Endothelial cell of umbilical vein (primary cell): ENCODE results near the gene PYCR2. TPM values are rescaled to one million over a fixed set of nuclear protein-coding genes. Genes with fewer than 3 reads are reported as not detected.

ENCODE experiments used
- BruUV-seq: library from RNA; stranded (reverse); fragments of 400-500 nt; replicated peaks from 2 replicates; lab custom pipeline; 2021; lab: Mats Ljungman, UMichigan
- CTCF ChIA-PET: fragments of 300-600, 350-600 bp; sonication (Branson Sonifier 250); formaldehyde crosslinking; loops from one replicate; lab custom pipeline; 2021; ENCODE audit warnings: antibody characterized with exemption, inconsistent platforms; lab: Charles Lee
- POLR2A ChIA-PET: fragments of 300-600, 350-600 bp; sonication (Branson Sonifier 250); formaldehyde crosslinking; loops from one replicate; lab custom pipeline; 2021; ENCODE audit warnings: antibody characterized with exemption, inconsistent platforms; lab: Charles Lee
- DNase-seq: peaks from one replicate; pipeline ENCODE4 v3.0.0-alpha.2; 2011; ENCODE audit warnings: low read depth, low spot score
- FAIRE-seq: peaks from 2 replicates; lab custom pipeline; 2011; peaks lifted over from hg19 to GRCh38; lab: Jason Lieb, UNC
- H2AFZ ChIP-seq: 2 replicates; pipeline ENCODE4 v1.6.0; 2012; ENCODE audit warnings: low read depth, low read length, control low read depth, inconsistent platforms
- H3K27ac ChIP-seq: 2 replicates; pipeline ENCODE4 v1.5.1; 2011; ENCODE audit warnings: low read depth, mild to moderate bottlenecking, control low read depth, low read length, moderate library complexity; ENCODE audit not compliant: insufficient read depth
- H3K27me3 ChIP-seq, 2 experiments: 2 replicates each; pipeline versions ENCODE4 v1.6.0 to v1.6.1; 2011; ENCODE audit warnings: low read length in 2 of 2, mixed read lengths in 1 of 2; ENCODE audit not compliant: control insufficient read depth in 2 of 2, insufficient read depth in 2 of 2
- H3K36me3 ChIP-seq, 2 experiments: 2 replicates in 1 of 2; 3 replicates in 1 of 2; pipeline ENCODE4 v1.5.1; 2011; ENCODE audit warnings: low read length in 2 of 2, mild to moderate bottlenecking in 1 of 2, moderate library complexity in 1 of 2; ENCODE audit not compliant: control insufficient read depth in 2 of 2, insufficient read depth in 2 of 2; ENCODE audit errors: extremely low read depth in 1 of 2
- H3K4me1 ChIP-seq: 3 replicates; pipeline ENCODE4 v1.5.1; 2011; ENCODE audit warnings: mild to moderate bottlenecking, low read length; ENCODE audit not compliant: control insufficient read depth, insufficient read depth; ENCODE audit errors: extremely low read depth
- H3K4me2 ChIP-seq: 2 replicates; pipeline ENCODE4 v1.6.1; 2011; ENCODE audit warnings: low read length, control low read depth, mixed read lengths; ENCODE audit not compliant: insufficient read depth
- H3K4me3 ChIP-seq, 3 experiments: fragments of 200-600 bp in 1 of 3; sonication (generic), shearing (Covaris generic) in 1 of 3; replicated peaks in 1 of 3; 2 replicates each; pipeline ENCODE4 v1.5.1; 2011 to 2016; ENCODE audit warnings: control low read depth in 3 of 3, low read length in 3 of 3, mild to moderate bottlenecking in 2 of 3, inconsistent platforms in 1 of 3, low read depth in 1 of 3, moderate library complexity in 1 of 3; ENCODE audit not compliant: insufficient read depth in 1 of 3
- H3K79me2 ChIP-seq: 2 replicates; pipeline ENCODE4 v1.6.0; 2012; ENCODE audit warnings: low read length, inconsistent platforms; ENCODE audit not compliant: control insufficient read depth, insufficient read depth
- H3K9ac ChIP-seq: replicated peaks from 2 replicates; pipeline ENCODE3; 2011; ENCODE audit warnings: low read length, control low read depth; ENCODE audit not compliant: insufficient read depth; ENCODE audit errors: extremely low read depth
- H3K9me1 ChIP-seq: replicated peaks from 3 replicates; pipeline ENCODE4 v1.6.0; 2011; ENCODE audit warnings: mild to moderate bottlenecking, low read length; ENCODE audit not compliant: control insufficient read depth, insufficient read depth; ENCODE audit errors: extremely low read depth
- H3K9me3 ChIP-seq: replicated peaks from 2 replicates; pipeline ENCODE4 v1.5.1; 2012; ENCODE audit warnings: low read length, inconsistent platforms; ENCODE audit not compliant: control insufficient read depth, insufficient read depth
- H4K20me1 ChIP-seq: replicated peaks from 2 replicates; pipeline ENCODE3; 2011; ENCODE audit warnings: mild to moderate bottlenecking, low read length; ENCODE audit not compliant: control insufficient read depth, insufficient read depth; ENCODE audit errors: extremely low read depth
- CTCF ChIP-seq, 2 donors: IDR thresholded peaks; 1 replicate in 1 of 2; 2 replicates in 1 of 2; pipeline ENCODE4 v1.5.1; 2011; ENCODE audit warnings: low read length in 2 of 2, mild to moderate bottlenecking in 2 of 2, moderate library complexity in 2 of 2, control low read depth in 1 of 2, inconsistent platforms in 1 of 2, low read depth in 1 of 2; ENCODE audit not compliant: insufficient read depth in 1 of 2; ENCODE audit errors: extremely low read depth in 1 of 2
- EZH2 ChIP-seq: IDR thresholded peaks from 2 replicates; pipeline ENCODE4 v1.6.1; 2012; ENCODE audit warnings: borderline replicate concordance, low read depth, mild to moderate bottlenecking, moderate library complexity, low read length, inconsistent platforms; ENCODE audit not compliant: severe bottlenecking
- FOS ChIP-seq: IDR thresholded peaks from 2 replicates; pipeline ENCODE4 v1.6.1; 2011; ENCODE audit warnings: mild to moderate bottlenecking, low read length, moderate library complexity, borderline replicate concordance; ENCODE audit not compliant: insufficient read depth
- GATA2 ChIP-seq: IDR thresholded peaks from 2 replicates; pipeline ENCODE4 v1.7.0; 2011; ENCODE audit warnings: low read depth, mild to moderate bottlenecking, moderate library complexity, mixed read lengths, low read length; ENCODE audit not compliant: insufficient read length, insufficient read depth
- JUN ChIP-seq: IDR thresholded peaks from 2 replicates; pipeline ENCODE4 v1.6.1; 2011; ENCODE audit warnings: borderline replicate concordance, low read depth; ENCODE audit not compliant: insufficient read length, insufficient read depth
- MAX ChIP-seq: IDR thresholded peaks from 2 replicates; pipeline ENCODE4 v1.6.1; 2011; ENCODE audit not compliant: insufficient read depth, insufficient read length
- MYC ChIP-seq: IDR thresholded peaks from one replicate; pipeline ENCODE4 v1.6.1; 2011; ENCODE audit warnings: mild to moderate bottlenecking, low read depth, low read length
- POLR2A ChIP-seq: IDR thresholded peaks from 2 replicates; pipeline ENCODE4 v1.6.1; 2012; ENCODE audit warnings: low read depth, mild to moderate bottlenecking, control low read depth, low read length
- POLR2AphosphoS5 ChIP-seq: IDR thresholded peaks from 2 replicates; pipeline ENCODE4 v1.6.1; 2012; ENCODE audit warnings: low read depth, mild to moderate bottlenecking, control low read depth, low read length, moderate library complexity; ENCODE audit not compliant: insufficient read depth
- dilution Hi-C: fragments of 300-500 bp; cut with MboI; formaldehyde crosslinking; loops from one replicate; pipeline ENCODE4 v1.15.0; 2019; ENCODE audit warnings: low sequenced_read_pairs; ENCODE audit not compliant: extremely low pct_ligation_motif_present
- intact Hi-C: fragments of 100-400 bp; cut with micrococcal nuclease; formaldehyde crosslinking; loops from one replicate; pipeline ENCODE4 v1.10.0; 2022
- polyA plus RNA-seq, 4 experiments: library from polyadenylated mRNA; depleted of rRNA in 3 of 4; stranded (reverse) in 3 of 4; unstranded in 1 of 4; fragments of >200 nt; gene quantifications; 2 replicates each; pipeline versions ENCODE4 v1.2.1 to v1.2.3, GENCODE V29; 2011 to 2012; ENCODE audit warnings: missing spikeins in 1 of 4
- total RNA-seq: library from RNA; stranded (reverse); gene quantifications from 2 replicates; pipeline ENCODE4 v1.2.3, GENCODE V29; 2021

The PYCR2 gene
- total and polyA plus RNA-seq, 2 donors (not counting 3 experiments of a cell fraction or from before 2014, with no cell fraction given) = 64.6 to 65.1 TPM

- Histone ChIP-seq H3K27ac (no peak overlapping the region), H3K36me3 (no peaks in the 10 kb centered on the region), H3K9me1 (no peaks in the 10 kb centered on the region), H3K27me3 (no peaks in the 10 kb centered on the region), H3K4me3 (no peak overlapping the region), H2AFZ (no peak overlapping the region), H4K20me1 (no peaks in the 10 kb centered on the region), H3K9me3 (no peaks in the 10 kb centered on the region), H3K79me2 (no peaks in the 10 kb centered on the region), H3K9ac (no peak overlapping the region), H3K4me1 (no peaks in the 10 kb centered on the region), H3K4me2 (no peak overlapping the region)
- FAIRE-seq (no peak), DNase-seq (no peak)
- ChIA-PET POLR2A (no interaction called here), CTCF (no interaction called here)
- TF ChIP-seq CTCF (IDR thresholded peaks at IDR 0.05; ENCODE audit: extremely low read depth in 1 of 2, insufficient read depth in 1 of 2, low read depth in 1 of 2, low read length in 2 of 2) = no peak
- no peak for TF ChIP-seq POLR2A
- no peak for TF ChIP-seq EZH2
- TF ChIP-seq JUN = no peak
- no peak for TF ChIP-seq FOS
- no peak for TF ChIP-seq MYC
- TF ChIP-seq POLR2AphosphoS5 = no peak
- TF ChIP-seq GATA2 = no peak
- TF ChIP-seq MAX = no peak
- intact Hi-C loops (no loop called here), dilution Hi-C loops (no loop called here)
- BruUV-seq = no TSS peak
These were observed 31.7 kb downstream of the PYCR2 start for GRCh38 chr1:225892307-225892706.
